Measurements from ENCODE around the gene DOK4. TPM values are rescaled to one million over a fixed set of nuclear protein-coding genes. Genes with fewer than 3 reads are reported as not detected.

DOK4 gene
- total RNA-seq, 4 donors from 2014 or later, result 57.9 to 312 (median 143) TPM

- Histone ChIP-seq H3K27me3 (no peaks in the 10 kb centered on the region), H3K4me1 (peaks cover 8 to 23% (median 21%) of the 10 kb centered on the region in 4 donors), H3K9me3 (no peaks in the 10 kb centered on the region), H3K27ac (no peak overlapping the region), H3K36me3 (no peaks in the 10 kb centered on the region), H3K4me3 (no peak overlapping the region)
- WGBS, 2 donors (ENCODE audit: low coverage in 1 of 2), result 83 to 88% methylated on average over 2 to 5 of the region's 5 CpGs
- TF ChIP-seq POLR2A (IDR thresholded peaks at IDR 0.05) (no peak), EP300 (IDR thresholded peaks at IDR 0.05; ENCODE audit: low read depth) (no peak), POLR2AphosphoS5 (IDR thresholded peaks at IDR 0.05) (no peak), CTCF (IDR thresholded peaks at IDR 0.05) (no peak)
- intact Hi-C loops (cut with DNase I; ENCODE audit: low total_unique reads) (no loop called here), in situ Hi-C loops (cut with MboI; ENCODE audit: low pct_ligation_motif_present in 1 of 4, low pct_unique_long_range_greater_than_20kb in 1 of 4, low sequenced_read_pairs in 3 of 4) (no loop called here)
- DNase-seq, result no peak
These were observed 2.9 kb upstream of the DOK4 start for GRCh38 chr16:57489229-57489628.

- peaks cover 8 to 23% (median 21%) of the 10 kb centered on the region in 4 donors for H3K4me1 ChIP-seq
- H3K27ac ChIP-seq, result peak overlapping the region; percentile 73 to 91 (median 84)
- WGBS, 2 donors (ENCODE audit: low coverage in 1 of 2), result 87 to 100% methylated on average over 1 to 8 of the region's 8 CpGs
- H3K27me3 ChIP-seq, result no peaks in the 10 kb centered on the region
- no peak for TF ChIP-seq POLR2A (IDR thresholded peaks at IDR 0.05)
- no peak for TF ChIP-seq CTCF (IDR thresholded peaks at IDR 0.05)
- TF ChIP-seq EP300 (IDR thresholded peaks at IDR 0.05; ENCODE audit: low read depth), result no peak
- TF ChIP-seq POLR2AphosphoS5 (IDR thresholded peaks at IDR 0.05), result no peak
- no peaks in the 10 kb centered on the region for H3K9me3 ChIP-seq
- in situ Hi-C loops (cut with MboI; ENCODE audit: low pct_ligation_motif_present in 1 of 4, low pct_unique_long_range_greater_than_20kb in 1 of 4, low sequenced_read_pairs in 3 of 4), result no loop called here
- DNase-seq, result no peak
- no peaks in the 10 kb centered on the region for H3K36me3 ChIP-seq
- H3K4me3 ChIP-seq, result peak overlapping the region in 2 of 4 donors; percentile 78 to 96
- intact Hi-C loops (cut with DNase I; ENCODE audit: low total_unique reads), result no loop called here
These were observed 853 bp upstream of the DOK4 start for GRCh38 chr16:57486858-57487834.

GRCh38 chr16:57485091-57485915, 990 bp downstream of the DOK4 start:
- DNase-seq, result peak; percentile 74
- H3K4me1 ChIP-seq, result peaks cover 8 to 31% (median 28%) of the 10 kb centered on the region in 4 donors
- H3K4me3 ChIP-seq, result peak overlapping the region; percentile 76 to 96 (median 84)
- TF ChIP-seq EP300 (IDR thresholded peaks at IDR 0.05; ENCODE audit: low read depth), result no peak
- TF ChIP-seq POLR2AphosphoS5 (IDR thresholded peaks at IDR 0.05), result peak in 2 of 3 donors; percentile 80 to 88
- peak; percentile 75 for TF ChIP-seq POLR2A (IDR thresholded peaks at IDR 0.05)
- peak overlapping the region; percentile 80 to 91 (median 84) for H3K27ac ChIP-seq
- in situ Hi-C loops (cut with MboI; ENCODE audit: low pct_ligation_motif_present in 1 of 4, low pct_unique_long_range_greater_than_20kb in 1 of 4, low sequenced_read_pairs in 3 of 4), result no loop called here
- intact Hi-C loops (cut with DNase I; ENCODE audit: low total_unique reads), result no loop called here
- H3K27me3 ChIP-seq, result no peaks in the 10 kb centered on the region
- no peaks in the 10 kb centered on the region for H3K36me3 ChIP-seq
- H3K9me3 ChIP-seq, result no peaks in the 10 kb centered on the region
- WGBS, 2 donors (ENCODE audit: low coverage in 1 of 2), result 37 to 61% methylated on average over 3 to 14 of the region's 14 CpGs

GRCh38 chr16:57484515-57485005, 1.7 kb downstream of the DOK4 start:
- in situ Hi-C loops (cut with MboI; ENCODE audit: low pct_ligation_motif_present in 1 of 4, low pct_unique_long_range_greater_than_20kb in 1 of 4, low sequenced_read_pairs in 3 of 4), result no loop called here
- H3K9me3 ChIP-seq, result no peaks in the 10 kb centered on the region
- no peaks in the 10 kb centered on the region for H3K36me3 ChIP-seq
- H3K4me3 ChIP-seq, result no peak overlapping the region
- peaks cover 8 to 38% (median 35%) of the 10 kb centered on the region in 4 donors for H3K4me1 ChIP-seq
- intact Hi-C loops (cut with DNase I; ENCODE audit: low total_unique reads), result no loop called here
- no peaks in the 10 kb centered on the region for H3K27me3 ChIP-seq
- 91% methylated on average over 8 of the region's 8 CpGs; no CpG with 5 or more reads in 1 of the 2 donors for WGBS, 2 donors (ENCODE audit: low coverage in 1 of 2)
- no peak for TF ChIP-seq POLR2A (IDR thresholded peaks at IDR 0.05)
- TF ChIP-seq CTCF (IDR thresholded peaks at IDR 0.05), result no peak
- TF ChIP-seq EP300 (IDR thresholded peaks at IDR 0.05; ENCODE audit: low read depth), result no peak
- TF ChIP-seq POLR2AphosphoS5 (IDR thresholded peaks at IDR 0.05), result no peak
- no peak for DNase-seq
- peak overlapping the region in 2 of 4 donors; percentile 80 to 85 for H3K27ac ChIP-seq

Measured in transverse colon (tissue), 4 donors.